Vagina (tissue), 2 donors: ENCODE results near the gene DDN.

Experiments used
- POLR2A ChIP-seq, 2 donors: fragments of 450-650 bp; IDR thresholded peaks; one replicate each; pipeline ENCODE4 v1.6.1; 2017; ENCODE audit warnings: antibody characterized with exemption in 2 of 2, mild to moderate bottlenecking in 2 of 2, moderate library complexity in 2 of 2
- POLR2AphosphoS5 ChIP-seq, 2 donors: sonication (generic); formaldehyde crosslinking; IDR thresholded peaks; one replicate each; pipeline ENCODE4 v1.9.0; 2017; ENCODE audit warnings: antibody characterized with exemption in 2 of 2, mild to moderate bottlenecking in 2 of 2, low read depth in 1 of 2; ENCODE audit not compliant: insufficient read depth in 1 of 2
- TF ChIP-seq, protein P1 (sequence below), 3 experiments: fragments of 450-650 bp in 2 of 3; fragments of 200-600 bp in 1 of 3; sonication (generic) in 1 of 3; IDR thresholded peaks; one replicate each; pipeline ENCODE4 v1.5.1; 2017 to 2019; ENCODE audit warnings: antibody characterized with exemption in 3 of 3, mild to moderate bottlenecking in 2 of 3, moderate library complexity in 2 of 3

DNA sequence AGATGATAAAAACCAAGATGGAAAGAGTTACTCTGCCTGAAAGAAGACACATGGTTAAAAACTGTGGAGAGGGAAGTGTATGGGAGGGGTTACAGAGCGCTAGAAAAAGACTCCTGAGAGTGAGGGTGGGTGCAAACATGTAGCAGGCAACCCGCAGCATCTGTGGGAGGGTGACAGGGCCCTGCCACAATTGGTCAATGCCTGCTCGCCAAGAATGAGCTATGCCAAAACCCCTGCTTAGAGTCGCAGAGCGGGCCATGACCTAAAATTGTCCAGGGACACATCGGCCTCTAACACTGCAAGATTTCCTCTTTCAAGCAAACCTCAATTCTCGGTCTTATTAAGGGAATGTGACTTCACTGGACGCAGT lies 18.7 kb upstream of the DDN start:
- TF ChIP-seq, protein P1, sequence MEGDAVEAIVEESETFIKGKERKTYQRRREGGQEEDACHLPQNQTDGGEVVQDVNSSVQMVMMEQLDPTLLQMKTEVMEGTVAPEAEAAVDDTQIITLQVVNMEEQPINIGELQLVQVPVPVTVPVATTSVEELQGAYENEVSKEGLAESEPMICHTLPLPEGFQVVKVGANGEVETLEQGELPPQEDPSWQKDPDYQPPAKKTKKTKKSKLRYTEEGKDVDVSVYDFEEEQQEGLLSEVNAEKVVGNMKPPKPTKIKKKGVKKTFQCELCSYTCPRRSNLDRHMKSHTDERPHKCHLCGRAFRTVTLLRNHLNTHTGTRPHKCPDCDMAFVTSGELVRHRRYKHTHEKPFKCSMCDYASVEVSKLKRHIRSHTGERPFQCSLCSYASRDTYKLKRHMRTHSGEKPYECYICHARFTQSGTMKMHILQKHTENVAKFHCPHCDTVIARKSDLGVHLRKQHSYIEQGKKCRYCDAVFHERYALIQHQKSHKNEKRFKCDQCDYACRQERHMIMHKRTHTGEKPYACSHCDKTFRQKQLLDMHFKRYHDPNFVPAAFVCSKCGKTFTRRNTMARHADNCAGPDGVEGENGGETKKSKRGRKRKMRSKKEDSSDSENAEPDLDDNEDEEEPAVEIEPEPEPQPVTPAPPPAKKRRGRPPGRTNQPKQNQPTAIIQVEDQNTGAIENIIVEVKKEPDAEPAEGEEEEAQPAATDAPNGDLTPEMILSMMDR (IDR thresholded peaks at IDR 0.05): no peak
- TF ChIP-seq POLR2A (IDR thresholded peaks at IDR 0.05): no peak
- no peak for TF ChIP-seq POLR2AphosphoS5 (IDR thresholded peaks at IDR 0.05; ENCODE audit: insufficient read depth in 1 of 2, low read depth in 1 of 2)
